ENCODE data around the gene ZNF804A.

ZNF804A gene

DNA sequence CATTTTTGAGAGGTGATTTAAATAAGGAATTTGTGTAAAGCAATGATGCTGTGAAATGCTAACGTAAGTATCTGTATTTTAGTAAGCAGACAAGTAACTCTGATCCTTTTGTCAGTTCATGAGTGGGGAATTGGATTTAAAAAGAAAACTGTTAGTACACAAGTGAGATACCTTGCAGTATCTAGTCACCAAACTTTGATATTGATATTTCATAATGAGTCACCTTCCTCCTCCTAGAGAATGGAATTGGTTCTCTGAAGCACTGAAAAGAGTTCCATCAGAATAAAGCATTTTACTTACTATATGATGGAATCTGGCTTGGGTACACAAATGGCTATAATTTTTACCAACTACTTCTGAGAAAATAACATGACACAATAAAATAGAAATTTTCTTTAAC lies 232.2 kb downstream of the ZNF804A start:
- Histone ChIP-seq H3K4me1 (ENCODE audit: control insufficient read depth, insufficient read depth, low read length) (no peaks in the 10 kb centered on the region), H3K4me3 (ENCODE audit: low read length) (no peak overlapping the region), H3K9me3 (ENCODE audit: control insufficient read depth, low read length) (no peaks in the 10 kb centered on the region), H3K9ac (ENCODE audit: low read length) (no peak overlapping the region), H3K27me3 (replicated peaks; ENCODE audit: control insufficient read depth, insufficient read depth, low read length) (no peaks in the 10 kb centered on the region), H3K36me3 (ENCODE audit: control insufficient read depth, insufficient read depth, low read length, severe bottlenecking) (no peaks in the 10 kb centered on the region)
- DNase-seq (ENCODE audit: low read depth) = no peak

DNA sequence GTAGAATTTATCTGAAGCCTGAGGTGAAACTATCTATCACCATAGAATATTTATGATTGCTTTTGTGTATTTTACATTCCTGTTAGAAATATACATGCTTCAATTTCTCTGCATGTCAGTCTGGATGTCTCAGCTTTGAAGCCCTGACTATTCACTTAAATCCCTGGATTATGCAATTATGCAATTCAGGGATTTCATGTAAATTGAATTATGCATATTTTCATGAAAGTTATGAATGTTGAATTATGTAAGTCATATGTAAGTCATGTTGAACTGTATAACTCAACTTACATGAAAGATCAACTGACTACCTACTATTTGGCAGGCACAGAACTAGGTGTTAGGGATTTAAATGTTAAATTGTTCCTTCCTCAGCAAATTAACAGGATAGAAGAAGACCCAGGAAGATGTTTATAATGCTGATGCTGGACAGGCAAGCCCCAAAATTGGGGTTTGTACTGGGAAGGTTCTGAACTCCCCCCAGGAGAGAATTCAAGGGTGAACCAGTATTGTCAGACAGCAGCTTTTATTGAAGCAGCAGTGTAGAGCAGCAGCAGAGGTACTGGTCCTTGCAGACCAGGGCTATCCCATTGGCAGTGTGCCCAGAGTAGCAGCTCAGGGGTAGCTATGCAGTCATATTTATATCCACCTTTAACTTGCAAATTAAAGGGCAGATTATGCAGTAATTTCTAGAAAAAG lies 236.5 kb downstream of the ZNF804A start:
- Histone ChIP-seq H3K9me3 (ENCODE audit: control insufficient read depth, low read length) (no peaks in the 10 kb centered on the region), H3K4me3 (ENCODE audit: low read length) (no peak overlapping the region), H3K4me1 (ENCODE audit: control insufficient read depth, insufficient read depth, low read length) (no peaks in the 10 kb centered on the region), H3K9ac (ENCODE audit: low read length) (no peak overlapping the region), H3K36me3 (ENCODE audit: control insufficient read depth, insufficient read depth, low read length, severe bottlenecking) (no peaks in the 10 kb centered on the region), H3K27me3 (replicated peaks; ENCODE audit: control insufficient read depth, insufficient read depth, low read length) (no peaks in the 10 kb centered on the region)
- peak; percentile 27 for DNase-seq (ENCODE audit: low read depth)

DNA sequence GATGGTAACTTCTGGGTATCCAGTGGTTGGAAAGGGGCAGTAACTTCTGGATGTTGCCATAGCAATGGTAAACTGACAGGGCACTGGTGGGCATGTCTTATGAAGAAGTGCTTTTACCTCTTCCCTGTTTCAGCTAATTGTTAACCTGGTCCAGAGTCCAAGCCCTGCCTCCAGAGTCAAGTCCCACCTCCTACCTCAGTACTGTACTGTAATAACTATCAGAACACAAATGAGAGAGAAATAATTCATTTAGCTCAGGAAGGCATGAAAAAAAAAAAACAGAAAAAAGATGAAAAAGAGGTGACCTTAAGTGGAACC lies 237.0 kb downstream of the ZNF804A start:
- no peak overlapping the region for H3K4me3 ChIP-seq (ENCODE audit: low read length)
- H3K9me3 ChIP-seq (ENCODE audit: control insufficient read depth, low read length) = no peaks in the 10 kb centered on the region
- no peaks in the 10 kb centered on the region for H3K36me3 ChIP-seq (ENCODE audit: control insufficient read depth, insufficient read depth, low read length, severe bottlenecking)
- H3K4me1 ChIP-seq (ENCODE audit: control insufficient read depth, insufficient read depth, low read length) = no peaks in the 10 kb centered on the region
- no peak overlapping the region for H3K9ac ChIP-seq (ENCODE audit: low read length)
- no peaks in the 10 kb centered on the region for H3K27me3 ChIP-seq (replicated peaks; ENCODE audit: control insufficient read depth, insufficient read depth, low read length)
- no peak for DNase-seq (ENCODE audit: low read depth)

DNA sequence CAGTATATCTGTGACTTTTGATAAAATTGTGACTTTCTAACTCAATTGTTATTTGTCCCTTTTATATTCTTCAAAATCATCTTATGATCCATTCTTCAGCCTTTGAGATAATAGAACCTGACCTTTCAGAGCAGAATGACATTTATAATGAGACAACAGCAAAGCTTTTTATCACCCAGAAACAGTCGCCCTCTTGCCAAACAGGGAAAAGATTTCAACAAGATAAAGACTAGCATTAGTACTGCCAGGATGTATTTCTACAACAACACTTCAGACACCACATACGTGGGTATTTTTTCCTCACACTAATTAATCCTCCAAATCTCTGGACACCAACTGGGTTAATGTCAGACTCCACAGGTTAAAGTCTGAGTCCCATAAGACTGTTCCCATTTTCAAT lies 249.0 kb downstream of the ZNF804A start:
- no peak for DNase-seq (ENCODE audit: low read depth)
- Histone ChIP-seq H3K4me1 (ENCODE audit: control insufficient read depth, insufficient read depth, low read length) (no peaks in the 10 kb centered on the region), H3K9ac (ENCODE audit: low read length) (no peak overlapping the region), H3K27me3 (replicated peaks; ENCODE audit: control insufficient read depth, insufficient read depth, low read length) (no peaks in the 10 kb centered on the region), H3K4me3 (ENCODE audit: low read length) (no peak overlapping the region), H3K9me3 (ENCODE audit: control insufficient read depth, low read length) (no peaks in the 10 kb centered on the region), H3K36me3 (ENCODE audit: control insufficient read depth, insufficient read depth, low read length, severe bottlenecking) (no peaks in the 10 kb centered on the region)

DNA sequence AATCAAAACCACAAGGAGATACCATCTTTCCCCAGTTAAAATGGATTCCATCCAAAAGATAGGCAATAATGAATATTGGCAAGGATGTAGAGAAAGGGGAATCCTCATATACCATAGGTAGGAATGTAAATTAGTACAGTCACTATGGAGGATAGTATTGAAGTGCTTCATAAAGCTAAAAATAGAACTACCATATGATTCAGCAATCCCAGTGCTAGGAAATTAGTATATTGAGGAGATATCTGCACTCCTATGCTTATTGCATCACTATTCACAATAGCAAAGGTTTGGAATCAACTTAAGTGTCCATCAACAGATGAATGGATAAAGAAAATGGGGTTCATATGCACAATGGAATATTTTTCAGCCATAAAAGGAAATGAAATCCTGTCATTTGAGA lies 251.2 kb downstream of the ZNF804A start:
- Histone ChIP-seq H3K4me1 (ENCODE audit: control insufficient read depth, insufficient read depth, low read length) (no peaks in the 10 kb centered on the region), H3K9me3 (ENCODE audit: control insufficient read depth, low read length) (no peaks in the 10 kb centered on the region), H3K9ac (ENCODE audit: low read length) (no peak overlapping the region), H3K4me3 (ENCODE audit: low read length) (no peak overlapping the region), H3K36me3 (ENCODE audit: control insufficient read depth, insufficient read depth, low read length, severe bottlenecking) (no peaks in the 10 kb centered on the region), H3K27me3 (replicated peaks; ENCODE audit: control insufficient read depth, insufficient read depth, low read length) (no peaks in the 10 kb centered on the region)
- DNase-seq (ENCODE audit: low read depth) = no peak

DNA sequence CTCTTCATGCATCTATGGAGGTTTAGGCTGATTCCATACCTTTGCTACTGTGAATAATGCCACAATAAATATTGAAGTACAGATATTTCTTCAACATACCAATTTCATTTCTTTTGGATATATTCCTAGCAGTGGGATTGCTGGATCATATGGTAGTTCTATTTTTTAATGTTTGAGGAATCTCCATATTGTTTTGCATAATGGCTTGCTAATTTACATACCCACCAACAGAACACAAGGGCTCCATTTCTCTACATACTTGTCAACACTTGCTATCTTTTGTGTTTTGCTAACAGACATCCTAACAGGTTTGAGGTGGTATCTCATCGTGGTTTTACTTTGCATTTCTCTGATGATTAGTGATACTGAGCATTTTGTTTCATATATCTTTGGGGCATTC lies 253.2 kb downstream of the ZNF804A start:
- no peak for DNase-seq (ENCODE audit: low read depth)
- Histone ChIP-seq H3K9me3 (ENCODE audit: control insufficient read depth, low read length) (no peaks in the 10 kb centered on the region), H3K36me3 (ENCODE audit: control insufficient read depth, insufficient read depth, low read length, severe bottlenecking) (no peaks in the 10 kb centered on the region), H3K27me3 (replicated peaks; ENCODE audit: control insufficient read depth, insufficient read depth, low read length) (no peaks in the 10 kb centered on the region), H3K4me3 (ENCODE audit: low read length) (no peak overlapping the region), H3K4me1 (ENCODE audit: control insufficient read depth, insufficient read depth, low read length) (no peaks in the 10 kb centered on the region), H3K9ac (ENCODE audit: low read length) (no peak overlapping the region)

DNA sequence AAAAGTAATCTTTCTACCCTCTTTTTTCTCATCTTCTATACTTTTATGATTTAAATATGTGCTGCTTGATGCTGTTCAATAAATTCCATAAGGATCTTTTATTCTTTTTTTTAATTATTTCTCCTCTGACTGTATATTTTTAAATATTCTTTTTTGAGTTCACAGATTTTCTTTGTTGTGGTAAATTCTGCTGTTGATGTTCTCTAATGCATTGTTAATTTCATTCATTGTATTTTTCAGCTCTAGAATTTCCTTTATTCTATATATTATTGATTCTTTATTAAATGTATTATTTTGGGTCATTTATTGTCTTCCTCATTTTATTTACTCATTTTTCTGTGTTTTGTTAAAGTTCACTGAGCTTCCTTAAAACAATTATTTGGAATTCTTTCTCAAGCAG lies 260.9 kb downstream of the ZNF804A start:
- Histone ChIP-seq H3K4me3 (ENCODE audit: low read length) (no peak overlapping the region), H3K9me3 (ENCODE audit: control insufficient read depth, low read length) (peaks cover 5% of the 10 kb centered on the region), H3K36me3 (ENCODE audit: control insufficient read depth, insufficient read depth, low read length, severe bottlenecking) (no peaks in the 10 kb centered on the region), H3K9ac (ENCODE audit: low read length) (no peak overlapping the region), H3K27me3 (replicated peaks; ENCODE audit: control insufficient read depth, insufficient read depth, low read length) (no peaks in the 10 kb centered on the region), H3K4me1 (ENCODE audit: control insufficient read depth, insufficient read depth, low read length) (no peaks in the 10 kb centered on the region)
- DNase-seq (ENCODE audit: low read depth) = no peak

DNA sequence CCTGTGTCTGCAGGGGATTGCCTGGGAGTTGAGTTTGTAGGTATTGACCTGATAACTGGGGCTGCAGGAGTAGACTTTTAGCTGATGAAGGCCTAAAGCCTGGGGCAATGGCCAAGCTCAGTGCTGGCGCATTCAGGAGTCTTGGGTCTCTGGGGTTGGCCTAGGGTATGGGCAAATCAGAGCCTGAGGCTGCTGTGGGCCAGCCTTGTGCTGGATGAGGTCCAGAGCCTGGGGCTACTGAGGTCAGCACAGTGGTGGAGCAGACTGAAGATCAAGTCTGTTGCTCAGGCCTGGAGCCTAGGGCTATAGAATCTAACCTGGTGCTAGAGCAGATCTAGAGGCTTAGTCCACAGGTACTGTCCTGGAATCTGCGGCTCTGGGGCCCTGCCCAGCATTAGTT lies 262.4 kb downstream of the ZNF804A start:
- no peaks in the 10 kb centered on the region for H3K4me1 ChIP-seq (ENCODE audit: control insufficient read depth, insufficient read depth, low read length)
- no peaks in the 10 kb centered on the region for H3K36me3 ChIP-seq (ENCODE audit: control insufficient read depth, insufficient read depth, low read length, severe bottlenecking)
- peaks cover 5% of the 10 kb centered on the region for H3K9me3 ChIP-seq (ENCODE audit: control insufficient read depth, low read length)
- H3K27me3 ChIP-seq (replicated peaks; ENCODE audit: control insufficient read depth, insufficient read depth, low read length) = no peaks in the 10 kb centered on the region
- H3K4me3 ChIP-seq (ENCODE audit: low read length) = no peak overlapping the region
- no peak for DNase-seq (ENCODE audit: low read depth)
- no peak overlapping the region for H3K9ac ChIP-seq (ENCODE audit: low read length)

DNA sequence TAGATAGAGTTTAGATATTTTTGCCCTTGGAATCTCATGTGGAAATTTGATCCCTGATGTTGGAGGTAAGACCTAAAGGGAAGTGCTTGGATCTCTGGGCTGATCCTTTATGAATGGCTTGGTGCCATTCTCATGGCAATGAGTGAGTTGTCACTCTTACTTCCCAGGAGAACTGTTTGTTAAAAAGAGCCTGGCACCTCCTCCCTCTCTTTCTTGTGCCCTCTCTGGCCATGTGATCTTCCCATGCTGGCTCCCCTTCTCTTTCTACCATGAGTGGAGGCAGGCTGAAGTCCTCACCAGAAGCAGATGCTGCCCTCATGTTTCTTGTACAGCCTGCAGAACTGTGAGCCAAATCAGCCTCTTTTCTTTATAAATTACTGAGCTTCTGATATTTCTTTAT lies 276.9 kb downstream of the ZNF804A start:
- DNase-seq (ENCODE audit: low read depth) = no peak
- H3K4me1 ChIP-seq (ENCODE audit: control insufficient read depth, insufficient read depth, low read length) = no peaks in the 10 kb centered on the region
- no peak overlapping the region for H3K9ac ChIP-seq (ENCODE audit: low read length)
- H3K36me3 ChIP-seq (ENCODE audit: control insufficient read depth, insufficient read depth, low read length, severe bottlenecking) = no peaks in the 10 kb centered on the region
- no peaks in the 10 kb centered on the region for H3K27me3 ChIP-seq (replicated peaks; ENCODE audit: control insufficient read depth, insufficient read depth, low read length)
- H3K9me3 ChIP-seq (ENCODE audit: control insufficient read depth, low read length) = no peaks in the 10 kb centered on the region
- no peak overlapping the region for H3K4me3 ChIP-seq (ENCODE audit: low read length)

DNA sequence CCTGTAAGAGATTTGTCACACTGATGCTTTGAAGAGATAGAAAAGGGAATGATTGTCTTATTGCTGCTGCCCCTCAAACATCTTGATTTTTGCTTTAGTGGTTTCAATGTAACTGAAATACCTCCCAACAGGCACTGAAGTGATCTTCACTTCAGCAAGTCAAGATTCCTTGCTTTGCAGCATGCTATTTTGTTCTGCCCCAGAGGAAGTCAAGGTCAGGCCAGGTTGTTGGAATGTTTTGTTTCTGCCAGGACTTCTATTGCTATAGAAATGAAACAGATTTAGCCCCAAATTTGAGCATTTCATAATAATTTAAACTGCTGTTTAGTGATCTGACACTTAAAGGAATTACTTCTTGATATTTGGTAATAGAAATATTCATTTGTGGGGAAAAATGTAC lies 277.6 kb downstream of the ZNF804A start:
- no peaks in the 10 kb centered on the region for H3K9me3 ChIP-seq (ENCODE audit: control insufficient read depth, low read length)
- peak; percentile 61 for DNase-seq (ENCODE audit: low read depth)
- no peak overlapping the region for H3K4me3 ChIP-seq (ENCODE audit: low read length)

DNA sequence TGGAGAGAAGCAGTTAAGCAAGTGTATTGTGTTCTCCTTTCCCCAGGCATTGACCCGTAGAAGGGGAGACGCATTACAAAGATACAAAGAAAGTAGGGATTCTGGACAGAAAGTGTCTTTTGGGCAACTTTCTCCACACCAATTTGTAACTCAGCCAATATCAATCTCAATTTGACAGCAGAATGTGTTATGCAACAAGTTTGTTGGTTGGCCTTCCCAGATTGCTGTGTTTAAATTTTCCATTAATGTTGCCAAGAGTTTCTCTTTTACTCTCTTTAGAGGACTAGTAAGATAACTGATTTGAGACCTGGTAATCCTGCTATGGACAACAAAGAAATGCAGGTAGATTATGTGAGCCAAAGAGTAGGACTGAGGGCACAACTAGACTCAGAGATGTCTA lies 279.6 kb downstream of the ZNF804A start:
- no peak for DNase-seq (ENCODE audit: low read depth)
- H3K9ac ChIP-seq (ENCODE audit: low read length) = no peak overlapping the region
- H3K36me3 ChIP-seq (ENCODE audit: control insufficient read depth, insufficient read depth, low read length, severe bottlenecking) = no peaks in the 10 kb centered on the region
- no peaks in the 10 kb centered on the region for H3K4me1 ChIP-seq (ENCODE audit: control insufficient read depth, insufficient read depth, low read length)
- no peaks in the 10 kb centered on the region for H3K27me3 ChIP-seq (replicated peaks; ENCODE audit: control insufficient read depth, insufficient read depth, low read length)
- no peaks in the 10 kb centered on the region for H3K9me3 ChIP-seq (ENCODE audit: control insufficient read depth, low read length)
- H3K4me3 ChIP-seq (ENCODE audit: low read length) = no peak overlapping the region

More for the DNA sequence above, 277.6 kb downstream of the ZNF804A start:
- no peak overlapping the region for H3K9ac ChIP-seq (ENCODE audit: low read length)
- no peaks in the 10 kb centered on the region for H3K27me3 ChIP-seq (replicated peaks; ENCODE audit: control insufficient read depth, insufficient read depth, low read length)
- no peaks in the 10 kb centered on the region for H3K36me3 ChIP-seq (ENCODE audit: control insufficient read depth, insufficient read depth, low read length, severe bottlenecking)
- no peaks in the 10 kb centered on the region for H3K4me1 ChIP-seq (ENCODE audit: control insufficient read depth, insufficient read depth, low read length)

DNA sequence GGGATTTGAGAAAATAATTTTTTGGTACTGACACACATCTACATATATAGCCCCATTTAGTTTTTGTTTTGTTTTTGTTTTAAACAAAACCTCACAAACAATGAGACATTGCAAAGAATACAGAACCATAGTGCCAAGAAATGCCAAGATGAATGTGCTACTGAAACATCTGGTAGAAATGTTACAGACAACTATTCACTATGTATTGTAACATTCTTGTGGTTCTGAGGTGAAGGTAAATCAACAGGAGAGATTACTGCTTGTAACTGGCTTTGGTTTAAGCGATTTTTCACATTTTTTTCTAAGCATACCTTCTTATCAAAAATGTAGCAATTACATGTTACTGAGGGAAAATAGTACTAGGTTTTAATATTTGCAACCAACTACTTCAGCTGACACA lies 281.3 kb downstream of the ZNF804A start:
- Histone ChIP-seq H3K9me3 (ENCODE audit: control insufficient read depth, low read length) (no peaks in the 10 kb centered on the region), H3K4me1 (ENCODE audit: control insufficient read depth, insufficient read depth, low read length) (no peaks in the 10 kb centered on the region), H3K9ac (ENCODE audit: low read length) (no peak overlapping the region), H3K4me3 (ENCODE audit: low read length) (no peak overlapping the region), H3K36me3 (ENCODE audit: control insufficient read depth, insufficient read depth, low read length, severe bottlenecking) (no peaks in the 10 kb centered on the region), H3K27me3 (replicated peaks; ENCODE audit: control insufficient read depth, insufficient read depth, low read length) (no peaks in the 10 kb centered on the region)
- peak; percentile 40 for DNase-seq (ENCODE audit: low read depth)
